ENCODE measurements around the gene DPPA2.
"Not testable (repeated sequence)": the region's sequence is repeated elsewhere in the genome, so short reads cannot be mapped to it uniquely, and the experiment has no call there.

DPPA2 gene
- total RNA-seq = 0 to 0.05 reads per million in 2 donors

DNA sequence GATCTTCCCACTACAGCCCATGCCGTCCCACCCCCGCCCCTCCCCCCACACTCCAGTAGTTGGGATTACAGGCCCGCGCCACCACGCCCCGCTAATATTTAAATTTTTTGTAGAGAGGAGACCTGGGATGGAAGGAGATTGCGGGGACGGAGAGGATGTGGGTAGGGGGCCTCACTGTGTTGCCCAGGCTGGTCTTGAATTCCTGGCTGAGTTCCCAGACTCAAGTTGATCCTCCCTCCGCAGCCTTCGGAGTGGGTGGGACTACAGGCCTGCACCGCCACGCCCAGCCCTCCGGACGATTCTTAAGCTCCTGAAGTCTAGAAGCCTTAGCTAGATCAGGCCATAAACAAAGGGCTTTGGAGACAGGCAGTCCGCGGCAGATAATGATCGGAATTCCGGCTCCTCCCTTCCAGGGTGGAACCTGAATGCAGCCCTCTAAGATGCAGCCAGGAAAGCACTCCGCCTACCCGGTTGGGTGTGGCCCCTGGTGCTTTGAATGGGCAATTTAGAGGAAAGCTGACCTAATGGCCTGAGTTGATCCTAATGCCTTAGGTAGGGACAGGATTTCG lies at the start of gene DPPA2:
Gene DPPA2, minus strand, starts transcription at position 356 of the 569 bp plus-strand sequence. CDS start 1,975 bp downstream, outside the sequence.
- DNase-seq = no peak

DNA sequence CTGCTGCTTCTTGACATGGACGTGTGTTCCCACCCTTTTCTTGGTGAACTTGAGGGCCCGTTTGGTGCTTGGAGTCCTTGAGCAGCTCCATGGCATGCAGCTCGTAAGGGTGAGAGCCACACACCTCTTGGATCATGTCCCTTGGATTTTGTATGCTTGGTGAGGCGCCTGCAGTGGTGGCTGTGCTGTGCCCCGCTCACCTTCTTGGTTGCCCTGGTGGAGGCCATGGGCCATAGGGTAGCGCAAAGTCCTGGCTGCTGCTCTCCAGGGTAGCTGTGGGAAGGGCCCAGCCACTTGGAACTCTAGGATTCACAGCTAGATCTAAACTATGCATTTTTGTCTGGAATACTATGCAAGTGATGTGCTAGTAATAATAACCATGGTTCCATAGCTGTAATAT lies 47.8 kb upstream of the DPPA2 start:
- no peak for DNase-seq

DNA sequence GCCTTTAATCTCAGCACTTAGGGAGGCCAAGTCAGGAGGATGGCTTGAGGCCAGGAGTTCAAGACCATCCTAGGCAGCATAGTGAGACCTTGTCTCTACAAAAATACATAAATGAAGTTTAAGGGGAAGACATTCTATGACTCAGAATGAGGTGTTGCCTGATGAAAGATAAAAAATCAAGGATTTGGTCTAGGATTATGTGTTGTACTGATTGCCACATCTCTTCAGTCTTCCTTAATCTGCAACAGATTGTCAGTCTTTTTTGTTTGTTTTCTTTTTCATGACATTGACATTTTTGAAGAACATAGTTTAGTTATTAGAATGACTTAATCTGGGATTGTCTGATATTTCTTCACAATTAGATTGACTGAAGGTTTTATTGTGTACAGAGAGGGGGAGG lies 47.3 kb upstream of the DPPA2 start:
- no peak for DNase-seq

- DNase-seq = no peak
Observed at GRCh38 chr3:109362823-109363222, 46.5 kb upstream of the DPPA2 start.

- not testable (repeated sequence) for DNase-seq
Observed at GRCh38 chr3:109358809-109359208, 42.5 kb upstream of the DPPA2 start.

DNA sequence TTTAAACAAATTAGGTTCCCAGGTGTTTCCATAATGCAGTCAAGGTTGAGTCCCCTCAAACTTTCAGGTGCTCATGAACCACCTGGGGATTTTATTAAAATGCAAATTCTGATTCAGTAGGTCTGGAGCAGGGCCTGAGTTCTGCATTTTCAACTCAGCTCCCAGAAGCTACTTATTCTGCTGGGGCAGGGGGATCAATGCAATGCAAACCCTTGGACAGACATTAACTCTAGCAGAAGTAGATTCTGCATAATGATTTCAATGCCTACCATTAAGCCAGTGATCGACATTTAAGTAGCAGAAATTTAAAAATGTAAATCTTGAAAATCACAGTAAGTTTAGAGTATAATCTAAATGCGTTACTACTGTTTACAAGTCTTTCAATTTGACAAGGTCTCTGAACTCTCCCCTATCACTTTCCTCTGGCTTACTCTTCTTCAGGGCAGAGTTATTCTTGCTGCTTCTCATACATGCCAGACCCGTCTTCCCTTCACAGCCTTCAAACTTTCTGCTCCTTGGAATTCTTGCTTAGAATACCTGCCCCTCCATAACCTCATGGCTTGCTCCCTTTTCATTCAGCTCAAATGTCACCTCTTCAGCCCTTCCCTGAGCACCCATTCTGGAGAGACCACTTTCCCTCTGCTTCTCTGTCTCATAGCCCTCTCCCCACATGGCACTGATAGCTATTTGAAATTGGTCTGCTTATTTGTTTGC lies 40.3 kb upstream of the DPPA2 start:
- DNase-seq = no peak

- DNase-seq = no peak
Observed at GRCh38 chr3:109355625-109356441, 39.5 kb upstream of the DPPA2 start.

GRCh38 chr3:109353057-109353456 lies 36.7 kb upstream of the DPPA2 start:
- no peak for DNase-seq

- DNase-seq = no peak
Observed at GRCh38 chr3:109351231-109351630, 34.9 kb upstream of the DPPA2 start.

DNA sequence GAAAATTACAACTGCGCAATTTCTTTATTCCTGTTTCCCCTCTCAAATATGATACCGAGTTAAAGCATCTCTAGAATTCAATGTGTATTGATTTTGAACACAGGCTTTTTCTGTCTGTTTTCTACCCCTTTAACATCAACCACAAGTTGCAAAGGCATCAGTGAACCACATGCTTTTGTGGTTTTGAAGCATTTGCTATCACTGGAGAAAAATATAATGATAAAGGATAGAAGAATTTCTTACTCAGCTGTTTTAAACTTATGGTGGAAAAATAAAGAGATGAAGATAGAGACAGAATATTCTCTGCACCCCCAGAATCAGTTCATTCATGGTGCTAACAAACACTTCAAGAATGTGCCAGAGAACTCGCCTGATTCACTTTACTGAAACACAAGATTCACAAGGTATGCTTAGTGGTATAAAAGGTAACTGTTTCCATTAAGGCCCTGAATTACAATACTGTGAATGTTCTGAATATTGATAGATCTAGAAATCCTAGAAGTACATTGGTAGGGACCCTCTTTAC lies 30.5 kb upstream of the DPPA2 start:
- DNase-seq = no peak

GRCh38 chr3:109346099-109346498 lies 29.8 kb upstream of the DPPA2 start:
- DNase-seq = no peak

- DNase-seq = no peak
Observed at GRCh38 chr3:109339714-109340648, 23.7 kb upstream of the DPPA2 start.

- DNase-seq = no peak
Observed at GRCh38 chr3:109339197-109339596, 22.9 kb upstream of the DPPA2 start.

DNA sequence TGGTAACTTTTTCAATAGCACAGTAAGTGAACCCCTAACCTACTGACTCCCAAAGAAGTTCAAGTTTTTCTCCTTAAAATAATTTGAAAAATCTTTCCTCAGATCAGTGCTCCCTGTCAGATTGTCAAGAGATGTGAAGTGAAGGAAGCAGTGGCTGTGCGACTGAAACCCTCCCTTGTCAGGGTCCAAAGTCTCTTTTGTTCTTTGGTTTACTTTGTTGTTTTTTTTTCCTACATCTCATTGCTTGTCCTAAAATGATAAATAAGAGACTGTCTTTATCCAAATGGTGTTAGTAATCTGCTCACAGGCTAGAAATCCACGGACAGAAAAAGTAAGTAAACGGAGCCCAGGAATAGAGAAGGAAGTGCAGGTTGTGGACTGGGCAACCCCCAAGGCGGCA lies 22.0 kb upstream of the DPPA2 start:
- DNase-seq = no peak

DNA sequence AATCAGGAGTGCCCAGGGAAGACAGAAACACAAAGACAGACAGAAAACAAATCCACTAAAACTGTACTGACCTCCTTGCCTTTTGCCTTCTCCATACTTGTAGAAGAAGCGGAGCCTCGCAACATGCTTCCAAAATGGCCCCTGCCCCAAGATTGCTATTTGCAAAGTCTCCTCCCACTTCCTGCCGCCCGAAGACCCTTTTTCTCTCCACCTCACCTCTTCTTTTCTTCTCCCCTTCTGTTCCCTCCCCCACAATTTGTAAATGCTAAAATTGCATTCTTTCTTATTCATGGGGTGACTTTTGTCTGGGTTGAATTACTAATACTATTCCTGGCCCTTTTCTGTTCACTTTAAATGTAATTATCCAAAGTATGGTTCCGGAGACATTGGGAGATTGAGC lies 21.1 kb upstream of the DPPA2 start, which contains the start of gene DPPA4:
Gene DPPA4, minus strand, starts transcription at position 154 of the 400 bp plus-strand sequence. Its CDS starts 29 bp downstream, at position 125.
- no peak for DNase-seq

DNA sequence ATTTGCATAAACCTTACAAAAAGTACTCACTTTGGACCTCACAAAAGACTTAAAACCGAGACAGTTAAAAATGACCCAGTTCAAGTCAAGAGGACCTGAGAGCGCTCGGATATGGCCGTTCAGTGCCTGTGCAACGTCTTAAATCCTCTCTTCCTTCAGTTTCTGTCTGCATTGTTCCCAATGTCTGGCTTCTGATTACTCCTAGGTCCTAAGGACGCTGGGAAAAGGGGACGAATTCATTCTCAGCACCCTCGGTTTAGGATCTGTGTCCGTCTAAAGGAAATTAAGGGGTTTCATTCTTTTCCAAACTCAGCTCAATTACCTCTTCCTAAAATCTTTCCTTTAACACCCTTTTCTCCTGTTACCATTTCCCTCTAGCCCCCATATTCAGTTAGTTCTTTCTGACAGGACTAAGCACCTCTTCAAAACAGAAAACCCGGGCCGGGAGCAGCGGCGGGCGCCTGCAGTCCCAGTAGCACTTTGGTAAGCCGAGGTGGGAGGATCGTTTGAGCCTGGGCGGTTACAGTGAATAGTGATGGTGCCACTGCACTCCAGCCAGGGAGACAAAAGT lies 20.1 kb upstream of the DPPA2 start:
- DNase-seq = no peak

- DNase-seq = no peak
Observed at GRCh38 chr3:109334572-109334971, 18.3 kb upstream of the DPPA2 start.

DNA sequence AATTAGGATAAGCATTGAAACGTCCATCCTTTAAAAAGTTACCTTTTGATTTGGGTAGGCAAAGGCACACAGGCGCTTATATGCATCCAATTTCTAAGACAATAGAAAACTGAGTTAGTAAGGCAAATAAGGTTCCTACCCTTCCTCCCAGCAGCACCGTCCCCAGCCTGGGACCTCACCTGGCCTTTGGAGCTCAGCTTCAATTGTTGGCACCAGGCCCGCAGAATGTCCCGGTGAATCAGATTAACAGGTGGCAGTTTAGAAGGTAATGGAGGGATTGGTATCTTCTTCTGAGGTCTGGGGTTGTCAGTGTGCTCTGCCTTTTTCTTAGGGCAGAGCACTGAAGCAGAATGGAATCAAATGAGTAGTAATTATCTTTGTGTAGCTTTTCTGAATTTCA lies 15.4 kb upstream of the DPPA2 start:
- no peak for DNase-seq

DNA sequence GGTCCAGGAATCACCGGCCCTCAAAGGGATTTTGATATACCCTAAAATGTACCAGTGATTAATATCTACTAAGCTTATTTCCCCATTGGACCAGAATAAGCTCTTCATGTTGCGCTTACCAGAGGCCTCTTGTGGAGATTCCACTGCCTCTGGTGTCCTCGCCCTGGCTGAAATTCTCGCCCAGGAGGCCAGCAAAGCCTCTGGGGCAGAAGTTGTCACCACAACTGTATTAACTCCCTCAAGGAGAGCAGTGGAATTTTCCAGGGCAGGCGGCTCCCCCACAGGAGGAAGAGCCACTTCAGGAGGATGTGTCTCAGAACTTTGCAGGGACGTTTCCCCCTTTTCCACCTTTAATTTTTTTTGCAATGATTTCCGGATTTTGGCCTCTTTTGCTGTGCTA lies 14.1 kb upstream of the DPPA2 start:
- no peak for DNase-seq

DNA sequence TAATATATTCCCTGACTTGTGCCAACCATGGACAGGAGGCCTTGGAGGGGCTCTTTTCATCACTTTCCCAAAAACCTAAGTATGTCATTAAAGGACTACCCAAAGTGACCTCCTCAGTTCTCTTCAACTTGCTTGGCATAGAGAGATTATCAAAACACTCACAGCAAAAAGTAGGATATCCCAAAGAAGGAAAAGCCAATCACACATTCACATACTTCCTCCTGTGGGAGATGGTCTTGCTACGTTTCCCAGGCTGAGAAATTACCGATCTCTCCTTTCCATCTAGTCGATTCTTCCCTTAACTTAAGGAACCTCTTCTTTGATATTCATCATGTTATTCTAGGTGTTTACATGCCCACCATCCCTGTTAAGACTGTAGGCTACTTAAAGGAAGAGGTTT lies 11.9 kb upstream of the DPPA2 start:
- DNase-seq = no peak

- no peak for DNase-seq
Observed at GRCh38 chr3:109325657-109326056, 9.3 kb upstream of the DPPA2 start.

- DNase-seq = no peak
Observed at GRCh38 chr3:109325109-109325508, 8.8 kb upstream of the DPPA2 start.

All from activated gamma-delta T cell (primary cell).